Lower lobe of right lung (tissue), 2 donors: ENCODE measurements around the gene ABR. TPM values are rescaled to one million over a fixed set of nuclear protein-coding genes. Genes with fewer than 3 reads are reported as not detected.

Source experiments
- ATAC-seq, 2 donors: fragments of 200-7000 bp; cut with Tn5 transposase; one replicate each; pipeline ENCODE4 v1.9.1; 2020 to 2022; ENCODE audit warnings: mild to moderate bottlenecking in 2 of 2, moderate library complexity in 2 of 2
- DNase-seq: peaks from one replicate; pipeline ENCODE4 v3.0.0-alpha.2; 2020
- H3K27ac ChIP-seq: fragments of 200-600 bp; one replicate; pipeline ENCODE4 v1.8.0; 2022
- H3K27me3 ChIP-seq: fragments of 200-600 bp; one replicate; pipeline ENCODE4 v1.8.0; 2022; ENCODE audit warnings: low read depth
- H3K36me3 ChIP-seq: fragments of 200-600 bp; one replicate; pipeline ENCODE4 v1.8.0; 2022; ENCODE audit warnings: mild to moderate bottlenecking
- H3K4me1 ChIP-seq: fragments of 200-600 bp; one replicate; pipeline ENCODE4 v1.8.0; 2022
- H3K4me3 ChIP-seq: fragments of 200-600 bp; one replicate; pipeline ENCODE4 v1.8.0; 2022; ENCODE audit warnings: mild to moderate bottlenecking
- H3K9me3 ChIP-seq: fragments of 200-600 bp; one replicate; pipeline ENCODE4 v1.8.0; 2022
- CTCF ChIP-seq: fragments of 200-600 bp; IDR thresholded peaks from one replicate; pipeline ENCODE4 v1.8.0; 2022; ENCODE audit warnings: antibody characterized with exemption, mild to moderate bottlenecking
- intact Hi-C: fragments of 100-400 bp; cut with DNase I; formaldehyde crosslinking; loops from one replicate; pipeline ENCODE4 v1.11.0; 2022
- total RNA-seq: library from RNA; stranded (reverse); fragmentation: NEBNext Ultra II Directional; extraction: Animal tissue kit (Norgen Biotek cat#: 25700); gene quantifications from one replicate; pipeline ENCODE4 v1.2.1, GENCODE V29; 2021
- donor health status: DM: no; HTN: yes; CAD: no; lungs with severe emphysema.

Gene ABR
- total RNA-seq, 1 donor from 2014 or later, result 212 TPM

- Histone ChIP-seq H3K4me1 (peaks cover 40% of the 10 kb centered on the region), H3K27ac (no peak overlapping the region), H3K27me3 (no peaks in the 10 kb centered on the region), H3K4me3 (no peak overlapping the region), H3K36me3 (no peaks in the 10 kb centered on the region), H3K9me3 (no peaks in the 10 kb centered on the region)
- DNase-seq (no peak), ATAC-seq (no peak)
- intact Hi-C loops, result no loop called here
- no peak for TF ChIP-seq CTCF
Observed at GRCh38 chr17:1173432-1174262, 6.1 kb downstream of the ABR start.

- Histone ChIP-seq H3K27ac (no peak overlapping the region), H3K27me3 (no peaks in the 10 kb centered on the region), H3K36me3 (no peaks in the 10 kb centered on the region), H3K4me3 (no peak overlapping the region), H3K9me3 (no peaks in the 10 kb centered on the region), H3K4me1 (peaks cover 37% of the 10 kb centered on the region)
- TF ChIP-seq CTCF, result no peak
- ATAC-seq (no peak), DNase-seq (no peak)
- intact Hi-C loops, result no loop called here
Observed at GRCh38 chr17:1171953-1172352, 7.8 kb downstream of the ABR start.

GRCh38 chr17:1170739-1171138 lies 9.0 kb downstream of the ABR start:
- Histone ChIP-seq H3K9me3 (no peaks in the 10 kb centered on the region), H3K27ac (no peak overlapping the region), H3K4me3 (no peak overlapping the region), H3K36me3 (no peaks in the 10 kb centered on the region), H3K27me3 (no peaks in the 10 kb centered on the region), H3K4me1 (peaks cover 45% of the 10 kb centered on the region)
- intact Hi-C loops, result no loop called here
- TF ChIP-seq CTCF, result no peak
- ATAC-seq (no peak), DNase-seq (no peak)

- no peak overlapping the region for H3K27ac ChIP-seq
- intact Hi-C loops, result no loop called here
- no peaks in the 10 kb centered on the region for H3K27me3 ChIP-seq
- no peaks in the 10 kb centered on the region for H3K36me3 ChIP-seq
- ATAC-seq, result no peak
- no peak for DNase-seq
- H3K4me1 ChIP-seq, result peaks cover 49% of the 10 kb centered on the region
- no peaks in the 10 kb centered on the region for H3K9me3 ChIP-seq
- H3K4me3 ChIP-seq, result no peak overlapping the region
- no peak for TF ChIP-seq CTCF
Observed at GRCh38 chr17:1169929-1170312, 9.9 kb downstream of the ABR start.

- DNase-seq (no peak), ATAC-seq (no peak)
- intact Hi-C loops, result no loop called here
- Histone ChIP-seq H3K4me3 (no peak overlapping the region), H3K27ac (no peak overlapping the region), H3K9me3 (no peaks in the 10 kb centered on the region), H3K36me3 (no peaks in the 10 kb centered on the region), H3K27me3 (no peaks in the 10 kb centered on the region), H3K4me1 (peaks cover 54% of the 10 kb centered on the region)
- no peak for TF ChIP-seq CTCF
Observed at GRCh38 chr17:1169221-1169928, 10.4 kb downstream of the ABR start.
